ENCODE measurements around the gene SAPCD2. TPM values are rescaled to one million over a fixed set of nuclear protein-coding genes. Genes with fewer than 3 reads are reported as not detected.
A peak's percentile ranks its signal among the peaks of the same experiment; 100 is the strongest.

Gene SAPCD2
- total RNA-seq, 4 donors from 2014 or later = 0.27 to 1.0 (median 0.72) TPM

DNA sequence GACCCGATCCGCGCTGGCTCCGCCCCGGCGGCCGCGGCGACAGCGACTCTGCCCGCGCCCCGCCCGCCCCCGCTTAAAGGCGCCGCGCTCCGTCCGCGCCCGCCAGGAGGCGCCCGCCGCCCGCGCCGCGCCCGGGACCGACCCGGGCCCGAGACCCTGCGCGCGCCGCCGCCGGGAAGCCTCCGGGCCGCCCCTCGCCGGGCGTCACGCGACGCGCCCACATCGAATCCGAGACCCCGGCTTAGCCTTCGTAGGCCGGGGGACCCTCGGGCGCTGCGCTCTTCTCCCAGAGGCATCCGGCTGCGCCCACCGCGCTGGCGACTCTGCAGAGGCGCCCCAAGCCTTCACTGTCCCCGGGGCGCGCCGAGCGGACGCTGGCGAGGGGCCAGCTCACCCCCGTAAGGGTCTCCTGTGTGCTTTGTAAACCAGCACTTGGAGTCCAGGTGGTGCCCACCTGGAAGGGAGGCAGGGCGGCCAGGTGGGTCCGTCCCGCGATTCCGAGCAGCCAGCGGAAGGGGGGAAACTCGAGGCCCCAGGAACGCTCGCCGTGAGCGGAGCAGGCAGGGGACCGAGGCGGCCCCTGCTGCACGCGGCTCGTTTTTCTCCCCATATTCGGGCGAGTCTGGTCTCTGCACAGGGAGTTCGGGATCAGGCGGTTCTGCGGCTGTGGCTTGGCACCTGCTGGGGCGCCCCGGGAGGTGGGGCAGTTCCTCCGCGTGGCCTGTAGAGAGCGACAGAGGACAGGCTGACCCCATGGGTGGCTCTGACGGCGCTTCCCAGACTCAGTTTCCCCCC lies 41.9 kb downstream of the SAPCD2 start:
- no peaks in the 10 kb centered on the region for H3K27me3 ChIP-seq
- WGBS, 2 donors = 0% methylated on average over 33 of the region's 98 CpGs; no CpG with 5 or more reads in 1 of the 2 donors
- peaks cover 29 to 42% of the 10 kb centered on the region in 2 donors for H3K4me1 ChIP-seq

DNA sequence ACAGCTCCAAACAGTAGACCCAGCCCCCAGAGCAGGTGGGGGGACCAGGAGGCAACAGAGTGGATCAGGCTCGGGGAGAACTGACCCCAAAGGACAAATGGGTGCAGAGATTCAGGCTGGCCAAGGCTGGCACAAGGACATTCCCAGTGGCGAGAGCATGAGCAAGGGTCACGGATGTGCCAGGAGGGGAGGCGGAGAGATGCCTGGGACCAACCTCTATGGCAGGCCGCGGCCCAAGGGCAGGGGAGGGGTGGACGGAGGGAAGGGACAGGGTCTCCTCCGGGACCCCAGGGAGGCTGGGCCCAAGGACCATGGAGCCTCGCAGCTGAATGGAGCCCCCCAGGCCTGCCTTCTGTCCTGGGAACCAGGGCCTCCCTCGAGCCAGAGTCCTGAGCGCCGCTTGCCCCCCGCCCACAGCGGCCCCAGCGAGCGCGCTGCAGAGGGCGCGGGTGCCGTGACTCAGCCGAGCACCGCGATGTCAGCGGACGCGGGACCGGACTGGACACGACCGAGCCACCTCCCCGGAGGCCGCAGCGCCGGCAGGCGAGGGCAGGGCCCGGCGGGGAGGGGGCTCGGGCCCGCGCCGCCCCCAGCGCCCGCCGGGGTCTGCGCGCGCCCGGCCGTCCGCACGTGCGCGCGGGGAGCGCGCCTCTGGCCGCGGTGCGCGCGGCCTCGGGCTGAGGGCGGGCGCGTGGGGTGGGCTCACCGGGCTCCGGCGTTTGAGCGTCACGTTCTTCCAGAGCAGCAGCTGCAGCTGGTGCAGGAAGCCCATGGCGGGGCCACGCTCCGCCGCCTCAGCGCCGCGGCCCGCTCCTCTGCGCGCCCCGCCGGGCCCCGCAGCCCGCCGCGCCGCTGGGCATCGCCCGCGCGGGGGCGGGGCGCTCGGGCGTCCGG lies 42.7 kb downstream of the SAPCD2 start, which contains the start of gene ABCA2:
Gene ABCA2, minus strand, starts transcription at position 869 of the 894 bp plus-strand sequence. Its CDS starts 97 bp downstream, at position 772.
- peak; percentile 37 to 50 for DNase-seq
- TF ChIP-seq, protein P1, sequence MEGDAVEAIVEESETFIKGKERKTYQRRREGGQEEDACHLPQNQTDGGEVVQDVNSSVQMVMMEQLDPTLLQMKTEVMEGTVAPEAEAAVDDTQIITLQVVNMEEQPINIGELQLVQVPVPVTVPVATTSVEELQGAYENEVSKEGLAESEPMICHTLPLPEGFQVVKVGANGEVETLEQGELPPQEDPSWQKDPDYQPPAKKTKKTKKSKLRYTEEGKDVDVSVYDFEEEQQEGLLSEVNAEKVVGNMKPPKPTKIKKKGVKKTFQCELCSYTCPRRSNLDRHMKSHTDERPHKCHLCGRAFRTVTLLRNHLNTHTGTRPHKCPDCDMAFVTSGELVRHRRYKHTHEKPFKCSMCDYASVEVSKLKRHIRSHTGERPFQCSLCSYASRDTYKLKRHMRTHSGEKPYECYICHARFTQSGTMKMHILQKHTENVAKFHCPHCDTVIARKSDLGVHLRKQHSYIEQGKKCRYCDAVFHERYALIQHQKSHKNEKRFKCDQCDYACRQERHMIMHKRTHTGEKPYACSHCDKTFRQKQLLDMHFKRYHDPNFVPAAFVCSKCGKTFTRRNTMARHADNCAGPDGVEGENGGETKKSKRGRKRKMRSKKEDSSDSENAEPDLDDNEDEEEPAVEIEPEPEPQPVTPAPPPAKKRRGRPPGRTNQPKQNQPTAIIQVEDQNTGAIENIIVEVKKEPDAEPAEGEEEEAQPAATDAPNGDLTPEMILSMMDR (IDR thresholded peaks at IDR 0.05) = no peak
- peak in 1 of 2 donors; percentile 39 for TF ChIP-seq POLR2A (IDR thresholded peaks at IDR 0.05)
- no peaks in the 10 kb centered on the region for H3K27me3 ChIP-seq
- H3K4me3 ChIP-seq (replicated peaks in 1 of 3) = peak within 1 kb of the TSS; percentile 22 to 49 (median 49)
- intact Hi-C loops (cut with DNase I) = no loop called here
- no peaks in the 10 kb centered on the region for H3K9me3 ChIP-seq
- H3K27ac ChIP-seq = peak within 1 kb of the TSS; percentile 46 to 64 (median 53)
- WGBS, 2 donors = 15 to 22% methylated on average over 5 to 9 of the region's 95 CpGs
- H3K4me1 ChIP-seq = peaks cover 29 to 42% of the 10 kb centered on the region in 2 donors
- H3K36me3 ChIP-seq = no peaks in the 10 kb centered on the region

More for the DNA sequence above, 41.9 kb downstream of the SAPCD2 start:
- no peaks in the 10 kb centered on the region for H3K36me3 ChIP-seq
- peak; percentile 73 to 77 for DNase-seq
- H3K27ac ChIP-seq = peak overlapping the region in 2 of 3 donors; percentile 0 to 64
- TF ChIP-seq, protein P1 (IDR thresholded peaks at IDR 0.05) = peak in 3 of 6 experiments; percentile 28 to 44 (median 29)
- TF ChIP-seq POLR2A (IDR thresholded peaks at IDR 0.05) = no peak
- H3K9me3 ChIP-seq = no peaks in the 10 kb centered on the region
- H3K4me3 ChIP-seq (replicated peaks in 1 of 3) = peak overlapping the region; percentile 22 to 49 (median 49)
- intact Hi-C loops (cut with DNase I) = no loop called here

DNA sequence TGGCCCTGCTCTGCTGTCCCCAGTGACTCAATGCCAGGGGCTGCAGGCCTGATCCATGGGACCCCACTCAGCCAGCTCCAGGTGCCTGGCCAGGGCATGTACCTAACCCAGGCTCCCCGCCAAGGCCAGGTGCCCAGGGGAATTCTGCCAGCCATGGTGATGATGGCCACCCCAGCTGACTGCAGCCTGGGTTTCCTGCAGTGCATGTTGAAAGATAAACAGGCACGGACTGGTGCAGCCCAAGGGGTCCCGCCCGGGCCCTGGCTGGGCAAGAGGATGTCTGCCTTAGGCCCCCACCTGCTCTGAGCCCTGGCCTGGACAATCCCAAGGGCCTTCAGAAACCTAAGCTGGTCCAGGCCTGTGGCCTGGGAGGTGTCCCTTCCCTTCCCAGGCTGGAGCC lies 43.5 kb downstream of the SAPCD2 start:
- WGBS, 2 donors = 12% methylated on average over 3 of the region's 4 CpGs; no CpG with 5 or more reads in 1 of the 2 donors
- intact Hi-C loops (cut with DNase I) = no loop called here
- H3K27ac ChIP-seq = peak overlapping the region; percentile 46 to 63 (median 53)
- H3K4me3 ChIP-seq (replicated peaks in 1 of 3) = peak overlapping the region in 1 of 3 donors; percentile 49
- DNase-seq = peak; percentile 78 to 81
- peaks cover 29 to 42% of the 10 kb centered on the region in 2 donors for H3K4me1 ChIP-seq
- TF ChIP-seq, protein P1 (IDR thresholded peaks at IDR 0.05) = no peak
- TF ChIP-seq POLR2A (IDR thresholded peaks at IDR 0.05) = no peak
- no peaks in the 10 kb centered on the region for H3K9me3 ChIP-seq
- no peaks in the 10 kb centered on the region for H3K27me3 ChIP-seq
- H3K36me3 ChIP-seq = no peaks in the 10 kb centered on the region

DNA sequence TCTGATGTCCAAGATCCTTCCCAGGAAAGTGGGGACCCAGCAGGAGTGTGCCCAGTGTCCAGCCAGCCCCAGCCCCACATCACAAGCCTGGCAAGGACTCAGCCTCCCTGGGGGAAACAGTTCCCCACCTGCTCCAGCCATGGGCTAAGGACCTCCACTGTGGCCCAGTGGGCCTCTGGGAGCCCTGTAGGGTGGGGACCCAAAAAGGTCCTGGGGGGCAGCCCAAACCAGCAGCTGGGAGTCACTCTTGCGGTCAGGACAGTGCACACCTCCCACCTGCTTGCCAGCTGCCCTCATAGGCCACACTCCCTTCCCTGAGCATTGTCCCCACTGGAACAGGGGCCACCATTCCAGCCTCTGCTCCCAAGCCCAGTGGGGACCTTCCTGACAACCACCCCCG lies 44.0 kb downstream of the SAPCD2 start:
- intact Hi-C loops (cut with DNase I) = no loop called here
- WGBS, 2 donors = 83 to 93% methylated on average over 2 of the region's 2 CpGs

More for the DNA sequence above, 44.0 kb downstream of the SAPCD2 start:
- no peaks in the 10 kb centered on the region for H3K9me3 ChIP-seq
- no peak for DNase-seq
- peak overlapping the region in 1 of 3 donors; percentile 32 for H3K27ac ChIP-seq
- no peak overlapping the region for H3K4me3 ChIP-seq (replicated peaks in 1 of 3)
- H3K4me1 ChIP-seq = peaks cover 29 to 42% of the 10 kb centered on the region in 2 donors
- TF ChIP-seq, protein P1 (IDR thresholded peaks at IDR 0.05) = no peak
- TF ChIP-seq POLR2A (IDR thresholded peaks at IDR 0.05) = no peak
- H3K36me3 ChIP-seq = no peaks in the 10 kb centered on the region
- H3K27me3 ChIP-seq = no peaks in the 10 kb centered on the region
